NCI-H1105 (cell line): Measurements from ENCODE around the gene RAB8A.
"Not testable (repeated sequence)": the region's sequence is repeated elsewhere in the genome, so short reads cannot be mapped to it uniquely, and the experiment has no call there.

Experiments used
- DNase-seq: peaks from one replicate; lab custom pipeline; 2025; lab: John Stamatoyannopoulos, UW

RAB8A gene

DNA sequence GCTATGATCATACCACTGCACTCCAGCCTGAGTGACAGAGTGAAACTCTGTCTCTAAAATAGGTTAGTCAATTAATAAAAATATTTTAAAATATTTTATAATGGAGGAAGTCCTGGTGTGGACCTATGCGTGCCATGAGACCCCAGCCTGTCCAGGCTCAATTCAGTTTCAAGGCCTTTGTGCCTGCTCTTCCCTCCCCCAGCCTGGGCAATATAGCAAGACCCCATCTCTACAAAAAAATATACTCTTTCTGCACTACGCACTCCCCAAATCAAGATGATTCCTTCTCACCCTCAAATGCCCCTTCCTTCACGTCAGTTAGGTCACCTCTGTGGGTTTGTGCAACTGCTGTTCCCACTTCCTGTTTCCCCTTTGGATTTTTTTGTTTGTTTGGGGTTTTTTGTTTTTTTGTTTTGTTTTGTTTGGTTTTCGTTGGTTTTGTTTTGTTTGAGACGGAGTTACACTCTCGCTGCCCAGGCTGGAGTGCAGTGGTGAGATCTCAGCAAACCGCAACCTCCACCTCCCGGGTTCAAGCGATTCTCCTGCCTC, 30.4 kb downstream of the RAB8A start:
- no peak for DNase-seq

DNA sequence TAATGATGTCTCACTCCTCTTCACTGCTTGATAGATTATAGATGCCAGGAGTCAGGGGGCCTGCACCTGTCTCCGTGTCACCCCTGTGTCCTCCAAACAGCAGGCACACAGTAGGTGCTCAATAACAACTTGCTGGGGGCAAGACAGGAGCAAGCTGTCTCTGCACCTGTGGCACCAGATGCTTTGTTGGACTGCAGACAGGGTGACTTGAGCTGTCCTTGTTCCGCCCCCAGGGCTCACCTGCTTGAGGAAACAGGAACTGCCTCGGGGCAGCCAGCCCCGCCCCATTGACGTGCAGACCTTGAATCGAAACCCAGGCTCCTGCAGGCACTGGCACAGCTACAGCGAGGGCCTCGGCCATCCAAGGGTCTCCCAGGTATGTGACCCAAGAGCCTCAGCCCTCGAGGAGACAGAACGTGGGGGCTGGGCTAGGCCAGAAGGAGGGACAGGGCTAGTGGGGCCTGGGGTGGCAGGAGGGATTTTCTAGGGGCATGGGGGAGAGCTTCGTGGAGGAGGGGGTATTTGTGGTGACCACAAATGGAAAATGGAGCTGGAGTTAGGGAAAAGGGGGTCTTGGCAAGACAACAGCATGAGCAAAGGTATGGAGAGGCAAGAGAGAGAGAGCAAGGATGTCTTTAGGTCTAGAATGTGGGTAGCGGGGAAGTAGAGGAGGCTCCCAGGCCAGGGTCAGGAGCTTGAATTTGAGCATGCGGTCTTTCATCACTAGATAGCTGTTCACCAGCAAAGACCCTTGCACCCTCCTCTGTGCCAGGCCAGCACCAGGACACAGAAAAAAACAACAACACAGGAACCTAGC, 31.9 kb downstream of the RAB8A start, which contains the start of gene HSH2D:
Gene HSH2D (plus strand): TSS at position 287 of the 817 bp plus-strand sequence. CDS start 5,066 bp downstream, outside the sequence.
- no peak for DNase-seq

DNA sequence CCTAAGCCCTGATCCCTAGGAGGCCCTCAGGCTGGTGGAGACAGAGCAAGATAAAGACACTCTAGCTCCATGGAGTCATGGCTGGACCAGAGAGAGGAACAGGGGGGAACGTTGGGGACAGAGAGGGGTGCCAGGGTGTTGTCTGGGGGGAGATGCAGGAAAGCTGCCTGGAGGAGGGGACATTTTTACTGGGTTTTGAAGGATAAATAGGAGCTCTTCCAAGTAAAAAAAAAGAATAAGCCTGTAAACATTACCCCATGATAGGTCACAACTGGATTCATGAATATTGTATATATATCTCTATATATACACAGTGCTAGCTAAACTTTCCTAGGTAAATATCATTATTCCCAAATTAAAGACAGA, 32.5 kb downstream of the RAB8A start:
- DNase-seq, result no peak

DNA sequence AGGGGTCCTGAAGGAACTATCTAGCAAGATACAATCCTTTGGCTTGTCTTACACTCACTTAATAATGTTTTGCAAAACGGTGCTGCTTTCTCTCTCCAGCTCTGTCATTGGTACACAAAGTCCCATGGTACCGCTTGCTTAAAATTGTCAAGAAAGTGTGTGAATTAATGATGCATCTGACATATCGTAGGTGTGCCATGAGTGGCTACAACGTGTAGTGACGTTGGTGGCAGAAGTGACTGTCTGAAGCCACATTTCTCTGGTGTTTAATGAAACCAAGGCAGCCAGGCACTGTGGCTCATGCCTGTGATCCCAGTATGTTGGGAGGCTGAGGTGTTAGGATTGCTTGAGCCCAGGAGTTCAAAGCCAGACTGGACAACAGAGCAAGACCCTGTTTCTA, 34.4 kb downstream of the RAB8A start:
- DNase-seq, result no peak

DNA sequence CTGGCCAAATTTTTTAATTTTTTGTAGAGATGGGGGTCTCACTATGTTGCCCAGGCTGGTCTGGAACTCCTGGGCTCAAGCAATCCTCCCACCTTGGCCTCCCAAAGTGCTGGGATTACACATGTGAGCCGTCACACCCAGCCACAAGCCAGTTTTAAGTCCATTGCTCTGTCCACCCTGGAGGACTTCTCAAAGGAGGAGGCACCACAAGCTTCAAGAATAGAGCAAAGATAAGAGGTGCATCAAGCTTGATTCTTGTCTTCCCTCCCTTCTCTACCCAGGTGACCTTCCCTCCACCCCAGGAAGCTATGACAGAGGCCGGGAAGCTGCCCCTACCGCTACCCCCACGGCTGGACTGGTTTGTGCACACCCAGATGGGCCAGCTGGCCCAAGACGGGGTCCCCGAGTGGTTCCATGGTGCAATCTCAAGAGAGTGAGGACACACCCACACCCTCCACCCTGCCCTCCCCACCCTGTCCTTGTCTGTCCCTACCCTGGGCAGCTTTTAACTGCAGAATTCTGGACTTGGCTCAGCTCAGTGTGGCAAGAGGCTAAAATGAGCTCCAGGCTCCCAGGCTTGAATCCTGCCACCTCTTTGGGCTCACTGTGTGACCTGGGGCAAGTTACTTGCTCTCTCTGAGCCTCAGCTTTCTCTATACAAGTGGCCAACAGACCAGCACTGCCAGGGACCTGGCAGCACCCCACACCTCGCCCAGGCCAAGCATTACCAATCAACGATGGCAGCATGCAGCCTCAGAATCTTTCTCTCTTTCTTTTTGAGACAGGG, 36.9 kb downstream of the RAB8A start:
- DNase-seq, result no peak

DNA sequence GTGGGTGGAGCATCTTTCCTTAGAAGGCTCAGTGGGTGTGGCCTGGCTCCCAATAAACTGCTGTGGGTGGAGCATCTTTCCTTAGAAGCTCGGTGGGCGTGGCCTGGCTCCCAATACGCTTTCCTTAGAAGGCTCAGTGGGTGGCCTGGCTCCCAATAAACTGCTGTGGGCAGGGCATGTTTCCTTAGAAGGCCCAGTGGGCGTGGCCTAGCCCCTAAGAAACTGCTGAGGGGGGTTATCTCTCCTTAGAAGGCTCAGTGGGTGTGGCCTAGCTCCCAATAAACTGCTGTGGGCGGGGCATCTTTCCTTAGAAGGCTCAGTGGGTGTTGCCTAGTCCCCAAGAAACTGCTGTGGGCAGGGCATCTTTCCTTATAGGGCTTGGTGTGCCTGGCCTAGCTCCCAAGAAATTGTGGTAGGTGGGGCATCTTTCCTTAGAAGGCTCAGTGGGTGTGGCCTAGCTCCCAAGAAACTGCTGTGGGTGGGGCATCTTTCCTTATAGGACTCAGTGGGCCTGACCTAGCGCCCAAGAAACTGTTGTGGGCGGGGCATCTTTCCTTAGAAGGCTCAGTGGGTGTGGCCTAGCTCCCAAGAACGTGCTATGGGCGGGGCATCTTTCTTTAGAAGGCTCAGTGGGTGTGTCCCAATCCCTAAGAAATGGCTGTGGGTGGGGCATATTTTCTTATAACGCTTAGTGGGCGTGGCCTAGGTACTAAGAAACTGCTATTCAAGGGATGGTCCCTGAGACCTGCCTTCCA, 42.1 kb downstream of the RAB8A start:
- DNase-seq, result no peak

DNA sequence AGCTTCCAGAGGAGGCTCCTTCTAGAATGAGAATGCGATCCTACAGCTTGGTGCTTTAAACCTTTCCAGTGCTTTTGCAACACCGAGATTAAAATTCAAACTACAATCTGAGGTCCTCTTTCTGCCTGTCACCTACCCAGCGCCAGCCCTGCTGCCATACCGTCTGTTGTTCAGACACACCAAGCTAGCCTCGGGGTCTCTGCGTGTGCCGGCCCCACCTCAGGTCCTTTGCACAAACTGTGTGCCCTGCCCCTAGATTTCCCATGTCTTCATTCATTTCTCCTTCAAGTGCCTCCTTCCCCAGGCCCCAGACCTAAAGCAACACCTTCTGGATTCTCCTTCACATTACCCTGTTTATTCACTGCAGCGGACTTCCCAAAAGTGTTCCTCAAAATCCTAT, 42.9 kb downstream of the RAB8A start:
- DNase-seq, result no peak

DNA sequence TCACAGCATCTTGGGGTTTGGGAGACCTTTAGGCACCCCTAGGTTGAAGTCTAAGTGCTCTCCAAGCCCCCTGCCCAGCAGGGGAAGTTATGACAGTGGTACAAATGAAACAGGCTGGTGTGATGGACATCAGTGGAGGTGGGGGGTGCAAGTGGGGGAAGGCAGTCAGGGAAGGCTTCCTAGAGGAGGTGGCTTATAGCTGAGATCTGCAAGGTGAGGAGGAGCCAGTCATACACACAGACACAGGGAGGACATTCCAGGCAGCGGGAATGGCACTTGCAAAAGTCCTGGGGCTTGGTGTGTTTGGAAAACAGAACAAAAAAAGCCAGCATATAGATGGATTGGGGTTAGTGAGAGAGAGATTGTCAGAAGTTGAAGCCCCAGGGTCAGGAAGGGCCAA, 43.4 kb downstream of the RAB8A start:
- no peak for DNase-seq

DNA sequence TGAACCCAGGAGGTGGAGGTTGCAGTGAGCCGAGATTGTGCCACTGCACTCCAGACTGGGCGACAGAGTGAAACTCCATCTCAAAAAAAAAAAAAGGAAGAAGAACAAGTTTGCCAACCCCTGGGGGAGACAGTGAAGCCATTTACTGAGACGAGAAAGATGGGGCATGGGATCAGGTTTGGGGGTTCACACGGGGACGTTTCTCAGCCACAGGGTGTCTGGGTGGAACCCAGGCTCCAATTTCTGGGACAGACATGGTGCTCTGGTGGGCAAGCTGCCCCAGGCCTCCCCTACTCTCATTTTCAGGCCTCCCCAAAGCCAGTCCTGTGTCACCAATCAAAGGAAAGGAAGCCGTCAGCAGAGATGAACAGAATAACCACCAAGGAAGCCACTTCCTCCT, 45.2 kb downstream of the RAB8A start:
- DNase-seq, result no peak

DNA sequence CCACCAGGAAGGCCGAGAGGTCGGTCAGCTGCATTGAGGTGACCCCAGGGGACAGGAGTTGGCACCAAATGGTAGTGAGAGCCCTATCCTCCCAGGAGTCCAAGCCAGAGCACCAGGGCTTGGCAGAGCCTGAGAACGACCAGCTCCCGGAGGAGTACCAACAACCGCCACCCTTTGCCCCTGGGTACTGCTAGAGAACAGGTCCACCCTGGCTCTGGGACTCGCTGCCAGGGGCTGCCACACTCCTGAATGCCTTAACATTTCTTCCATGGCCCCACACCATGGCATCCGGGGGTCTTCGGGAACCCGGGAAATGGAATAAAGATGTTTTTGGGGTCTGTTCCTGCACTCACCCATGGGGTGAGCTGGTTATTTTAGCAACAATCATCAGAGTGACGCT, 45.9 kb downstream of the RAB8A start:
- DNase-seq, result no peak

DNA sequence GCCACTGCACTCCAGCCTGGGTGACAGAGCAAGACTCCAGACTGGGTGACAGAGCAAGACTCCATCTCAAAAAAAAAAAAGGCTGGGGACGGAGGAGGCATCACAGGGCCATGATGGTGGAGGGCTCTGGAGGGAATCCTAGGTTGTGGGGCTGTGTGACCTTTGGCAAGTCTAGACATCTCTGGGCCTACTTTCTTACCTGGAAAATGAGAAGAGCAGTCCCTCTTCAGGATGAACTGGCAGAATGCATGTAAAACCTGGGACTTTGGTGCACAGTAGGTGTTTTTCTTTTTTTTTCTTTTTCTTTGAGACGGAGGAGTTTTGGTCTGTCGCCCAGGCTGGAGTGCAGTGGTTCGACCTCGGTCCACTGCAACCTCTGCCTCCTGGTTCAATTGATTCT, 48.0 kb downstream of the RAB8A start:
- no peak for DNase-seq

DNA sequence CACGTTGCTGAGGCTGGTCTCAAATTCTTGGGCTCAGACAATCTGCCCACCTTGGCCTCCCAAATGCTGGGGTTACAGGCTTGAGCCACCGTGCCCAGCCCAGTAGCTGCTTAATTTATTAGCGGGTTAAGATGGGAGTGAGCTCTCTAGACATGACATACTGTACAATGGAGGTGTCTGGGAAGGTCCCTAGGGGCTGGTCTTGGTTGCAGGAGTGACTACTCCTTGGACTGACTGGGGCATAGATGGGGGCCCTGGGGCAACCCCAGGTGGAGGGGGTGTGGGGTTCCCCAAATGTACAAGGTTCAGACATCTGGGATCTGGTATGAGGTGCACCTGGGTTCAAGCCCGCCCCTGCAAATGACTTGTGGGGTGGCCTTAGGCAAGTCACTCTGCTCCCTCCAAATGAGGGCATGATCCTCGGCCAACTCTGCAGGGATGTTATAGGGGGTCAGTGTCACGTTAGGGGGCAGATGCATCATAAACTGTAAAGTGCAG, 48.8 kb downstream of the RAB8A start:
- no peak for DNase-seq

DNA sequence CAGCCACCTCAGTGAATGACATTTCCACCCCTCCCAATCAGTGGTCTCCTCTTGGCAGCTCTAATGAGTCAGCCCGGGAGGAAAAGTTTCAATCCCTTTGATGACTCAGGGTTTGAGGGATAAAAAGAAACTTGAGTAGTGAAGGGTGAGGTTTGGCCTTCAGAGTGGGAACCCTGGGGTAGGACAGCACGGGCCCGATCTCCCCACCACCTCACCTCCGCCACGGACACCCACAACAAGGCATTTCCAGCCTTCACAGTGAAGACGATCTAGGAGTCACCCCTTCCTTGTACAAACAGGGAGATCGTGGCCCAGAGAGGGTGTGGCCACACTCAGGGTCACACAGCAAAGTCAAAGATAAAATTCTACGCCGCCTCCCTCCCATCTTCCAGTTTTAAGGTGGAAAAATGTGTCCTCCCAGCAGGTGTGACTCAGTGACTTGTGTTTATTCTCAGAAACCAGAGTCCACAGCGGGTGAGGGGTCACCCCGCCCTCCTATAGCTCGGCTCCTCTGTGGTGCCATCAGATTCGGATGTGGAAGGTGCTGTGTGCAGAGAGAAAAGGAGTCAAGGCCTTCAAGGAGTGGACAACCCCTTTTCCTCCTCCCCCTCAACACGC, 49.4 kb downstream of the RAB8A start:
- DNase-seq, result no peak

DNA sequence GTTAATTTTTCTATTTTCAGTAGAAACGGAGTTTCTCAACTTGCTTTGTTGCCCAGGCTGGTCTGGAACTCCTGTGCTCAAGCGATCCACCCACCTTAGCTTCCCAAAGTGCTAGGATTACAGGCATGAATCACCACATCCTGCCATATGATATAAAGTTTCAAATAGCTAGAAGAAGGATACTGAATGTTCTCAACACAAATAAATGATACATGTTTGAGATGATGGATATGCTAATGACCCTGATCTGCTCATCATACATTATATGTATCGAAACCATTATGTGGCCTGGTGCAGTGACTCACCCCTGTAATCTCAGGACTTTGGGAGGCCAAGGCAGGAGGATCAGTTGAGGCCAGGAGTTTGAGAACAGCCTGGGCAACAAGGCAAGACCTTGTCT, 50.2 kb downstream of the RAB8A start:
- no peak for DNase-seq

DNA sequence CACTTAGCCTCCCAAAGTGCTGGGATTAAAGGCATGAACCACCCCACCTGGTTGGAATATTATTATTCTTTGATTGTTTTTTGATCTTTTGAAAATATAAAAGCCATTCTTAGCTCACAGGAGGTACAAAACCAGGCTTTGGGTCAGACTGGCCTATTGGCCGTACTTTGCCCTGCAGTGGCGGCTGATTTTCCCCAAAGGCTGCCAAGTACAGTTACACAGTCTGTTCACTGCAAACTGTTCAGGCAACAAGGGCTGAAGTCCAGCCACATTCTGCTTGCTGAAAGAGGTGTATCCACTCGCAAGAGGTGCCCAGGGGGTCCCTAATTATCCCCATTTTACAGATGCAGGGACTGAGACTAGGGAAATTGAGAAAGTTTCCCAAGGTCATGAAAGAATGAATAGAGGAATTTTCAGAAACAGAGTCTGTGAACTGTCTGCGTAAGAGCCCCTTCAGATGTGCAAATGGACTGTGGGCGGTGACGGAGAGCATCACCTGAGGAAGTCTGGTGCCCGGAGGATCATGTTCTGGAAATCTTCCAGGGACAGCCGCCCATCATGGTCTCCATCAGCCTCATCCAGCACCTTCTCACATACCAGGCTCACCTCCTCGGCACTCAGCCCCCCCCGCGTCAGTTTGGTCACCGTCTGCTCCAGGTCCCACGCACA, 52.7 kb downstream of the RAB8A start:
- DNase-seq, result no peak

DNA sequence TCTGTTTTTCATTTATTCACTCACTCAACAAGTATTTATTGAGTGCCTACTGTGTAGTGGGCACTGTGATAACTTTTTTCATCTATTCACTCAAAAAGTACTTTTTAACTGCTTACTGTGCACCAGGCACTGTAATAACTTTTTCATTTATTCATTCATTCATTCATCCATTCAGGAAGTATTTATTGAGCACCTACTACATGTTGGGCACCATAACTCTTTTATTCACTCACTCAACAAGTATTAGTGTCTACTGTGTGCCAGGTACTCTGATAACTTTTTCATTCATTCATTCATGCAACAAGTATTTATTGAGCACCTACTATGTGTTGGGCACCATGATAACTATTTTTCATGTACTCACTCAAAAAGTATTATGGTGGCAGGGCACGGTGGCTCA, 54.7 kb downstream of the RAB8A start:
- no peak for DNase-seq

DNA sequence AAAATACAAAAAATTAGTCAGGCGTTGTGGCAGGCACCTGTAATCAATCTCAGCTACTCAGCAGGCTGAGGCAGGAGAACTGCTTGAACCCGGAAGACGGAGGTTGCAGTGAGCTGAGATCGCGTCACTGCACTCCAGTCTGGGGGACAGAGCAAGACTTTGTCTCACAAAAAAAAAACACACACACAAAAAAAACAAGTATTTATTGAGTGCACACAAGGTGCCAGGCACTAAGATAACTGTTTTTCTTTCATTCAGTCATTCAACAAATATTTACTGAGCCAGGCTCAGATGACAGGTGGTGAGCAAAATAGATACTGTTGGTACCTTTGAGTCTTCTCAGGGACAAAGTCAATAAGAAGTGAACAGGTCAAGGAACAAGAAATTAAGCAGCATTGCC, 55.4 kb downstream of the RAB8A start:
- no peak for DNase-seq

DNA sequence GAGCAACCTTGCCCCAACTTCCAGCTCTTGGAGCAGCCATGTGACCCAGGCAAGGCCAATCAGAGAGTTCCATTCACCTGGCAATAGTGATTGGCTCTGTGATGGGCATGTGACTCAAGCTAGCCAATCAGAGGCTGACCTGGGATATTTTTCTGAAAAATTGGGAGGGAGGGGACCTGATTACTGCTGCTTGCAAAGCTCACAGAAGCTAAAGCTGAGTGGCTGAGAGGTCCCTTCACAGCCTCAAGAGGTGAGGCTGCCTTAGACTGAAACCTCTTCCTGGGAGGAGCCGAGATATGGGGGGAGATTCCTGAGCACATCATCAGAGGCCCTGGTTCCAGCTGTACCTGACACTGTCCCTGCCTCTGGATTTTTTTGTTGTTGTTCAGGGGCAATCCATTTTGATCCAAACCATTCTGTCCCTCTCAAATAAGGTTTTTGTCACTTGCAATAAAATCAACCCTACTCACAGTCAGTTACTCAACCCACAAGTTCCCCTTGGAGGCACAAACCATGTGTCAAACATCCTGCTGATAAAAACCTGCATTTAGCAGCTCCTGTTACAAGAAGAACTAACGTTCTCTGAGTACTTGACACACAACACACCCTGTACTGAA, 56.9 kb downstream of the RAB8A start:
- no peak for DNase-seq

DNA sequence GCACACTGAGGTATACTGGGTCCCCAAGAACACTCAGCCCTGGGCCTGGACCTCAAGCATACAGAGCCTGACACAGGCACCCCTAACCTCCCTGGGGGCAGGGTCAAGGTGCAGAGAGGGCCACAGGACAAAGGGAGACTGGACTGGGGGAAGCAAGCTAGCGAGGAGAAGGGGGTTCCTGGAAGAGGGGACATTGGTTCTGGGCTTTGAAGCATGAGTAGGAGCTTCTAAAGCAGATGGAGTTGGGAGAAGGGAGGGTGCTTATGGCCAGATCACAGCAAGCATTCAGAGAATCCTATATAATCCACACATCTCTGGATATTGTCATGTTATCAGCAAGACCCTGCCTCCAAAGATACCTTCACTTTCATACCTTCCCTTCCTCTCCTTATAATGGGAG, 58.4 kb downstream of the RAB8A start:
- DNase-seq, result no peak

DNA sequence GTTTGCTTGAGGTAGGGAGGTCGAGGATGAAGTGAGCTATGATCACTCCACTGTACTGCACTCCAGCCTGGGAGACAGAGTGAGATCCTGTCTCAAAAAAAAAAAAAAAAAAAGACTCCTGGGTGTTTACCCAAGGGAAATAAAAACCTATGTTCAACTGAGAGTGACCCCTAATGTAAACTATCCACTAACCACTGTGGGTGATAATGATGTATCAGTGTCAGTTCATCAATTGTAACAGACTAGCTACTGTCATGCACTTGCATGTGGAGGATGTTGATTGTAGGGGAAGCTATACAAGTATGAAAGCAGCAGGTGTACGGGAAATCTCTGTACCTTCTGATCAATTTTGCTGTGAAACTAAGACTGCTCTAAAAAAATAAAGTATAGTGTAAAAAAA, 64.3 kb downstream of the RAB8A start:
- DNase-seq, result no peak

DNA sequence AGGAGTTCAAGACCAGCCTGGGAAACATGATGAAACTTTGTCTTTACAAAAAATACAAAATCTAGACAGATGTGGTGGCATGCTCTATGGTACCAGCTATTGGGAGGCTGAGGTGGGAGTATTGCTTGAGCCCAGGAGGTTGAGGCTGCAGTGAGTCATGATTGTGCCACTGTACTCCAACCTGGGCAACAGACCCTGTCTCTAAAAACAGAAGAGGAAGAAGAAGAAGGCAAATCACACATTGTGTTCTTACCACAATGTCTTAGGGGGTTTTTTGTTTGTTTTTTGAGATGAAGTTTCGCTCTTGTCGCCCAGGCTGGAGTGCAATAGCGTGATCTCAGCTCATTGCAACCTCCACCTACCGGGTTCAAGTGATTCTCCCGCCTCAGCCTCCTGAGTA, 67.2 kb downstream of the RAB8A start:
- DNase-seq, result not testable (repeated sequence)
